ENCODE results near the gene MAP3K20. TPM values are rescaled to one million over a fixed set of nuclear protein-coding genes. Genes with fewer than 3 reads are reported as not detected.
"Not testable (repeated sequence)": the region's sequence is repeated elsewhere in the genome, so short reads cannot be mapped to it uniquely, and the experiment has no call there.

MAP3K20 gene
- total RNA-seq, 2 donors from 2014 or later: 4.3 to 12.0 TPM

- ATAC-seq: no peak
- no peak for DNase-seq (ENCODE audit: low spot score in 2 of 2)
- Mint-ChIP-seq H3K27ac (no peak overlapping the region), H3K9me3 (peaks cover 3 to 4% of the 10 kb centered on the region in 2 donors), H3K36me3 (peaks cover 0 to 20% of the 10 kb centered on the region in 2 donors)
These were observed 82.1 kb downstream of the MAP3K20 start for GRCh38 chr2:173157676-173158293.

DNA sequence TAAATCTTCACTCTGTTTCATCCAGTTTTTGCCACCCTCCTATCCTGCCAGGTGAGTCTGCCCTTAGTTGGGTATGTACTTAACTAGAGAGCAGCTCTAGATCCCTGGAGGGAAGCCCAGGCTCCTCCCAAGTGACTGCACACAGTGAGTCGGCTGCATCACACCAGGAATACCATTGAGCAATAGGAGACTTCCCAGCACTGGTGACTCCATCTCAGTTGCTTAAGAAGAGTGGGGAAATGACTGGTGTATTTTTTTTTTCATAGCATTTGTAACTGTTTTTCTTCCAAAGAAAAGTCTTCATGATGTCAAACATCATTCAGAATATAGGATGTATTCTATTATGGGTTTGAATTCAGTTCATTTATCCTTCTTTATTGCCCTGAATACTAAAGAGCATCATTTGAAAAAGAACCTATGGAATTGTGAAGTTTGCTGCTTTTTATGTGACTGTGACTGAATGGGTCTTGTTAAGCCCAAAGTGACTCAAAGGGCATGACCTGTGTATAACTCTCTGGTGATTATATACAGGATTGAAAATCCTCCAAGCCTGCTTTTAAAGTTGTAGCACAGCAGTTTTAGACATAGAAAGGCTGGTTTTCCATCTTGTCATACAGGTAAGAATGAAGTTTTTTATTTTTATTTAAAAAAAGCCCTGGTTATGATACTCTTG, 84.3 kb downstream of the MAP3K20 start:
- no peak for ATAC-seq
- H3K27ac Mint-ChIP-seq: no peak overlapping the region
- H3K36me3 Mint-ChIP-seq: peaks cover 0 to 16% of the 10 kb centered on the region in 2 donors
- no peak for DNase-seq (ENCODE audit: low spot score in 2 of 2)
- H3K9me3 Mint-ChIP-seq: peaks cover 4 to 8% of the 10 kb centered on the region in 2 donors

- DNase-seq (ENCODE audit: low spot score in 2 of 2): no peak
- H3K27ac Mint-ChIP-seq: no peak overlapping the region
- H3K36me3 Mint-ChIP-seq: peaks cover 0 to 10% of the 10 kb centered on the region in 2 donors
- H3K9me3 Mint-ChIP-seq: peaks cover 4 to 8% of the 10 kb centered on the region in 2 donors
- ATAC-seq: no peak
These were observed 85.0 kb downstream of the MAP3K20 start for GRCh38 chr2:173160618-173161017.

GRCh38 chr2:173161040-173161439, 85.4 kb downstream of the MAP3K20 start:
- DNase-seq (ENCODE audit: low spot score in 2 of 2) (no peak), ATAC-seq (no peak)
- Mint-ChIP-seq H3K9me3 (peaks cover 4 to 6% of the 10 kb centered on the region in 2 donors), H3K27ac (no peak overlapping the region), H3K36me3 (peaks cover 0 to 6% of the 10 kb centered on the region in 2 donors)

DNA sequence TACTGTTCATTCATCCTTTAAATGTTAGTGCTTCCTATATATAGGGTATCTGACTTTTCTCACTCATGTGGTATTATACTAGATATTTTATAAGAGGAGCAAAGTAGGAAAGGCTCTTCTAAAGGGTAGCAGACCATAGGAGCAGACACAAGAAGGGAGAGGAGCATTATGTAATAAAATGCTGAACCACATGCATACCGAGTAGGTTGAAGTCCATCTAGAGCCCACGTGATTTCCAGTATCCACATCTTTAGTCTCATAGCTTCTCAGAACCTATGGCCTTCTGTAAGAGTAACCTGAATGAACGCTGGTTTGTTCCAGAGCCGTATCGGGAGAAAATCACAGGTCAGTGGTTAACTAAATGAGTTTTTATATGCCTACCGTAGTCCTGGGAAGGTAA, 85.9 kb downstream of the MAP3K20 start:
- no peak for ATAC-seq
- Mint-ChIP-seq H3K36me3 (peaks cover 0 to 4% of the 10 kb centered on the region in 2 donors), H3K9me3 (peaks cover 0 to 5% of the 10 kb centered on the region in 2 donors), H3K27ac (no peak overlapping the region)
- no peak for DNase-seq (ENCODE audit: low spot score in 2 of 2)

- not testable (repeated sequence) for ATAC-seq
These were observed 87.7 kb downstream of the MAP3K20 start for GRCh38 chr2:173163357-173163756.

DNA sequence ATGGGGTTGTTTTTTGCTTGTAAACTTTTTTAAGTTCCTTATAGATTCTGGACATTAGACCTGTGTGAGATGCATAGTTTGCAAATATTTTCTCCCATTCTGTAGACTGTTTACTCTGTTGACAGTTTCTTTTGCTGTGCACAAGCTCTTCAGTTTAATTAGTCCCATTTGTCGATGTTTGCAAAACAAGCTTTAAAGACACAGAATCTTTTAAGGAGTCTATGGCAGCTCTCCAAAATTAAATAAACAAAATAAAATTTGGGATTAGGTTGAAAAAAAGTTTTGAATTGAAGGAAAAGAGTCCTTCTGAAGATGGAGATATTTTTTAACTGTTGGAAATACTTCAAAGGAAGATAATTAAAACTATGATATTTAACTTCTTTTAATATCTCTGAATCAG, 88.8 kb downstream of the MAP3K20 start:
- Mint-ChIP-seq H3K9me3 (peaks cover 0 to 5% of the 10 kb centered on the region in 2 donors), H3K36me3 (peaks cover 0 to 4% of the 10 kb centered on the region in 2 donors), H3K27ac (no peak overlapping the region)
- ATAC-seq: no peak
- DNase-seq (ENCODE audit: low spot score in 2 of 2): no peak

More at GRCh38 chr2:173163357-173163756, 87.7 kb downstream of the MAP3K20 start:
- not testable (repeated sequence) for H3K9me3 Mint-ChIP-seq; H3K36me3 Mint-ChIP-seq; H3K27ac Mint-ChIP-seq; DNase-seq (ENCODE audit: low spot score in 2 of 2)

GRCh38 chr2:173165443-173166238, 90.0 kb downstream of the MAP3K20 start:
- DNase-seq (ENCODE audit: low spot score in 2 of 2) (no peak), ATAC-seq (no peak)
- H3K27ac Mint-ChIP-seq: no peak overlapping the region
- peaks cover 0 to 5% of the 10 kb centered on the region in 2 donors for H3K9me3 Mint-ChIP-seq
- peaks cover 0 to 4% of the 10 kb centered on the region in 2 donors for H3K36me3 Mint-ChIP-seq

DNA sequence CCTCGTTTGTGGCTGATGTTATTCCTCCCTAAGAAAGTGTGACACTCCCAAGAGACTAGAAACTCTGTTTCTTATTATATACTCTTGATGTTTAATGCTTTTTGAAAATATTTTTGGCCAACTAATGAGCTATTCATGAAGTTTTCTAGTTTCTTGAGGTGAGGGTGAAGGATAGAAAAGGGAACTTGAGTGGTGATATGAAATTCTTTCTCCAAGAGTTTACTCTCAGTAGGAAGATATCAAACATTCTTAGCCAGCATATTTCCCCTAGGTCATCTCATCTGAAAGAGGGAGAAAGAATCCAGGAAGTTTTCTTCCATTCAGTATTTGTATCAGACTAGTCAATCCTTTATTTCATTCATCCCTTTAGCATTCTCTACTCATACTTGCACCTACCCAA, 95.7 kb downstream of the MAP3K20 start:
- DNase-seq (ENCODE audit: low spot score in 2 of 2) (no peak), ATAC-seq (no peak)
- H3K27ac Mint-ChIP-seq: no peak overlapping the region
- H3K36me3 Mint-ChIP-seq: peaks cover 0 to 5% of the 10 kb centered on the region in 2 donors
- peaks cover 0 to 5% of the 10 kb centered on the region in 2 donors for H3K9me3 Mint-ChIP-seq

DNA sequence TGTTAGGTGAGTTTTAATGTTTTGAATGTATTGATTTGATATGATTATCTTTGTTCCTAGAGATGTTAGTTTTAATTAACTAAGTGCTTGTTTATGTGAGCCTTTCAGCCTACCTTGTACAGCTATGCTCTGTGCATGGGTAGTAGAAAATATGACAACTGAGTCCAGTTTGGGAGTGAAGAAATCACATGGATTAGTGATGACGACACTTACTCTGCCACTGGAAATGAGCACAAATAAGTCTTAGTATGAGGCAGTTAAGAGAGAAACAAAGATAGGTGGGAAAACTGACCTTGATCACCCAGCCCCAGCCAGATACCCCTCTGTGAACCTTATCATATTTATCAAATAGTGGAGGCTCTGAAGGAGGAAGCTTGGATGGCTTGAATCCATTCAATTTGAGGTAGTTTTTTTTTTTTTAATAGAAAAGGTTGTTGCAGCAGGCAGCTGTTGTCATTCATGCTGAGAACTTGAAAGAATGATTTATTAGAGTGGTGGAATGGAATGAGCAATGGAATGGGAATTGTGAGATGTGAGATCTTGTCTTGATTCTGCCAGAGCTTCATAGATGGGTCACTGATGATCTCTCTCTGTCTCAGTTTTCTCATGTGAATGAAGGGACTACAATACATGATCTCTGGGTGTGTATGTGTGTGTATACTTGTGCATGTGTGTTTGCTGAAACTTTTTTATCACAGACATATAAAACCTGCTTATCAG, 96.4 kb downstream of the MAP3K20 start:
- no peak overlapping the region for H3K27ac Mint-ChIP-seq
- ATAC-seq (no peak), DNase-seq (ENCODE audit: low spot score in 2 of 2) (no peak)
- peaks cover 0 to 5% of the 10 kb centered on the region in 2 donors for H3K9me3 Mint-ChIP-seq
- peaks cover 0 to 5% of the 10 kb centered on the region in 2 donors for H3K36me3 Mint-ChIP-seq

GRCh38 chr2:173174339-173174738, 98.7 kb downstream of the MAP3K20 start:
- H3K27ac Mint-ChIP-seq; H3K9me3 Mint-ChIP-seq; ATAC-seq; DNase-seq (ENCODE audit: low spot score in 2 of 2); H3K36me3 Mint-ChIP-seq: not testable (repeated sequence)

GRCh38 chr2:173175222-173175621, 99.6 kb downstream of the MAP3K20 start:
- ATAC-seq: no peak
- Mint-ChIP-seq H3K9me3 (peaks cover 0 to 5% of the 10 kb centered on the region in 2 donors), H3K36me3 (peaks cover 0 to 5% of the 10 kb centered on the region in 2 donors), H3K27ac (no peak overlapping the region)
- no peak for DNase-seq (ENCODE audit: low spot score in 2 of 2)

- no peak for DNase-seq (ENCODE audit: low spot score in 2 of 2)
- no peak overlapping the region for H3K27ac Mint-ChIP-seq
- H3K9me3 Mint-ChIP-seq: no peaks in the 10 kb centered on the region
- no peak for ATAC-seq
- H3K36me3 Mint-ChIP-seq: no peaks in the 10 kb centered on the region
These were observed 106.3 kb downstream of the MAP3K20 start for GRCh38 chr2:173181982-173182381.

DNA sequence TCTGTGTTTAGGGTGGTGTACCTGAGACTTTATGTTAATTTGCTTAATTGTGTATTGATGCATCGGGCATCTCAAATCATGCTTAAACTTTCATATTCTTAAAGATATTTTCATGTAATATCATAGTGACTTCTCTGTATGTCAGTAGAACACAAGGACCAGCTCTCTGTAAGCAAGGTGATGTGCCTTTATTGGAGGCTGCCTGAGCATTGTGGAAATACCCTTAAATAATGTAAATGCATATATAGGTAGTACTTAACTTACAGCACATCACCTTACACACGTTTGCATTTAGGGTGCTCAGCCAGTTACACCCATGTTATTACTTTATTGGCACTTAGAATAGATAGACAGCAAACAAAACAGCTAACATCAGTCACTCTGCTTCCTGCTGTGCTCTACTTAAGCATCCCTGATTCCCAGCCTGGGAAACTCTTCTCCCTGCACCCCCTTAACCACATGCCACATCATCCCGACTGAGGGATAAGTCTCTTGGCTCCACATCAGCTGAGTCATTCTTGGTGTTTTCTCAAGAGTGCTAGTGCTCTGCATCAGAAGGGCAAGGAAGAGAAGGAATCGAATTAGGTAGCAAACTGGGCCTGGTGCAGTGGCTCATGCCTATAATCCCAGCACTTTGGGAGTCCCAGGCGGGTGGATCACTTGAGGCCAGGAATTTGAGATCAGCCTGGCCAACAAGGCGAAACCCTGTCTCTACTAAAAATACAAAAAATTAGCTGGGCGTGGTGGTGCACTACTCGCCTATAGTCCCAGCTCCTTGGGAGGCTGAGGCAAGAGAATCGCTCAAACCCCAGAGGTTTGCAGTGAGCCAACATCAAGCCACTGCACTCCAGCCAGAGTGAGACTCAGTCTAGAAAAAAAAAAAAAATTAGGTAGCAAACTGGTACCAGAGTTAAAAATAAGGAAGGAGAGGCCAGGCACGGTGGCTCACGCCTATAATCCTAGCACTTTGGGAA, 108.7 kb downstream of the MAP3K20 start:
- no peaks in the 10 kb centered on the region for H3K9me3 Mint-ChIP-seq
- H3K27ac Mint-ChIP-seq: no peak overlapping the region
- DNase-seq (ENCODE audit: low spot score in 2 of 2): no peak
- no peaks in the 10 kb centered on the region for H3K36me3 Mint-ChIP-seq
- ATAC-seq: no peak

DNA sequence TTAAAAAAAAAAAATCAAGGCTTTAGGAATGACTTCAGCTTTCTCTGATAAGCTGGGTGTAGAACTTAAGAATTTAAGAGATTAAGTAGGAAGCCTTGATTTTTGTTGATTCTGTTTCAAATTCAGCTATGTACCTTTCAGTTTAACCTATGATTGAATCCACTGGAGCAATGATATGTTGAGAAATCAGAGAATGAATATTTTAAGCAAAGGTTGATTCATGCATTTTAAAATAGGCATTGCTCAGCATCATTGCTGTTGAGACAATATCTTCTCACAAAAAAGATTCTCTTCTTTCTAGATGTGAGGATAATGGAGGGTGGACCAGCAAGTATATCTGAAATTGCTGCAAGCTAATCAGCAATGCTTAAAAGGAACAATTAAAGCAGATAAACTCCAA, 109.8 kb downstream of the MAP3K20 start:
- Mint-ChIP-seq H3K36me3 (no peaks in the 10 kb centered on the region), H3K27ac (no peak overlapping the region), H3K9me3 (no peaks in the 10 kb centered on the region)
- DNase-seq (ENCODE audit: low spot score in 2 of 2) (no peak), ATAC-seq (no peak)

All from activated naive CD4-positive, alpha-beta T cell treated with anti-CD3 and anti-CD28 coated beads, Interleukin-2, amount 50 U/mL, for 72 hours (primary cell).